Neuronal stem cell (in vitro differentiated cells): ENCODE results near the gene TICAM1.
"Not testable (repeated sequence)": the region's sequence is repeated elsewhere in the genome, so short reads cannot be mapped to it uniquely, and the experiment has no call there.

ENCODE experiments used
- DNase-seq: peaks from one replicate; pipeline ENCODE4 v3.0.0-alpha.2; 2013; ENCODE audit warnings: low spot score
- H2AFZ ChIP-seq: one replicate; pipeline ENCODE4 v1.6.1; 2013; ENCODE audit warnings: mild to moderate bottlenecking, low read length, inconsistent platforms
- H2AK5ac ChIP-seq: 2 replicates; pipeline ENCODE4 v1.6.1; 2013; ENCODE audit warnings: low read depth, mild to moderate bottlenecking, inconsistent platforms, low read length, moderate library complexity, mixed read lengths
- H2BK120ac ChIP-seq: 2 replicates; pipeline ENCODE4 v1.6.1; 2013; ENCODE audit warnings: low read depth, mild to moderate bottlenecking, inconsistent platforms, low read length, moderate library complexity, mixed read lengths
- H2BK12ac ChIP-seq: one replicate; pipeline ENCODE4 v1.6.1; 2013; ENCODE audit warnings: low read length, inconsistent platforms
- H2BK15ac ChIP-seq: 2 replicates; pipeline ENCODE4 v1.6.1; 2013; ENCODE audit warnings: mild to moderate bottlenecking, low read length, inconsistent platforms, mixed read lengths
- H2BK5ac ChIP-seq: one replicate; pipeline ENCODE4 v1.6.1; 2013; ENCODE audit warnings: inconsistent platforms, mild to moderate bottlenecking, low read length, moderate library complexity
- H3K14ac ChIP-seq: one replicate; pipeline ENCODE4 v1.6.1; 2013; ENCODE audit warnings: low read length, inconsistent platforms
- H3K18ac ChIP-seq: 2 replicates; pipeline ENCODE4 v1.6.1; 2013; ENCODE audit warnings: low read length, inconsistent platforms
- H3K23ac ChIP-seq: 2 replicates; pipeline ENCODE4 v1.6.1; 2013; ENCODE audit warnings: low read depth, mild to moderate bottlenecking, mixed read lengths, low read length, inconsistent platforms; ENCODE audit not compliant: poor library complexity
- H3K27ac ChIP-seq: replicated peaks from 3 replicates; pipeline ENCODE4 v1.5.1; 2013; ENCODE audit warnings: low read length, inconsistent platforms
- H3K27me3 ChIP-seq, 3 experiments: 2 replicates each; pipeline ENCODE4 v1.6.1; 2013; ENCODE audit warnings: low read length in 3 of 3, mild to moderate bottlenecking in 2 of 3, inconsistent platforms in 1 of 3, low read depth in 1 of 3, mixed read lengths in 1 of 3, moderate library complexity in 1 of 3; ENCODE audit not compliant: control insufficient read depth in 3 of 3, insufficient read depth in 3 of 3
- H3K36me3 ChIP-seq, 2 donors: replicated peaks in 1 of 2; 2 replicates each; pipeline ENCODE4 v1.6.1; 2013; ENCODE audit warnings: low read length in 2 of 2; ENCODE audit not compliant: control insufficient read depth in 2 of 2, insufficient read depth in 2 of 2
- H3K4ac ChIP-seq: 2 replicates; pipeline ENCODE4 v1.6.1; 2013; ENCODE audit warnings: inconsistent platforms, mild to moderate bottlenecking, low read length, moderate library complexity
- H3K4me1 ChIP-seq, 2 donors: 1 replicate in 1 of 2; 2 replicates in 1 of 2; pipeline ENCODE4 v1.6.1; 2013; ENCODE audit warnings: low read length in 2 of 2, low read depth in 1 of 2; ENCODE audit not compliant: control insufficient read depth in 2 of 2, insufficient read depth in 1 of 2
- H3K4me2 ChIP-seq: one replicate; pipeline ENCODE4 v1.6.1; 2013; ENCODE audit warnings: mild to moderate bottlenecking, low read length, inconsistent platforms; ENCODE audit not compliant: insufficient read depth, poor library complexity, severe bottlenecking
- H3K4me3 ChIP-seq, 2 donors: 2 replicates each; pipeline ENCODE4 v1.5.1; 2013; ENCODE audit warnings: low read length in 2 of 2, mild to moderate bottlenecking in 2 of 2, inconsistent platforms in 1 of 2, moderate library complexity in 1 of 2
- H3K79me1 ChIP-seq: one replicate; pipeline ENCODE4 v1.6.1; 2013; ENCODE audit warnings: low read depth, mild to moderate bottlenecking, inconsistent platforms, low read length, moderate library complexity
- H3K9ac ChIP-seq: one replicate; pipeline ENCODE4 v1.6.1; 2013; ENCODE audit warnings: mild to moderate bottlenecking, low read depth, low read length, inconsistent platforms; ENCODE audit not compliant: poor library complexity
- H3K9me3 ChIP-seq, 2 donors: replicated peaks in 1 of 2; 2 replicates each; pipeline versions ENCODE3 to v1.6.1; 2013; ENCODE audit warnings: low read length in 2 of 2, mild to moderate bottlenecking in 2 of 2, inconsistent platforms in 1 of 2, low read depth in 1 of 2, mixed read lengths in 1 of 2, moderate library complexity in 1 of 2; ENCODE audit not compliant: control insufficient read depth in 2 of 2, insufficient read depth in 1 of 2
- H4K8ac ChIP-seq: one replicate; pipeline ENCODE4 v1.6.1; 2013; ENCODE audit warnings: low read depth, mild to moderate bottlenecking, inconsistent platforms, low read length, moderate library complexity
- H4K91ac ChIP-seq: one replicate; pipeline ENCODE4 v1.6.1; 2013; ENCODE audit warnings: low read length, low read depth, mild to moderate bottlenecking, inconsistent platforms; ENCODE audit not compliant: poor library complexity
- WGBS, 2 donors: extraction: QIAGEN DNeasy Blood & Tissue Kit; methylation state at CpG; one replicate each; pipeline ENCODE4 v1.1.7; 2013; ENCODE audit warnings: missing lambda C conversion rate in 2 of 2, mixed read lengths in 1 of 2; ENCODE audit not compliant: insufficient read length in 2 of 2, insufficient replicate concordance in 1 of 2; ENCODE audit errors: extremely low coverage in 2 of 2; 5-methylcytosine and 5-hydroxymethylcytosine counted together

TICAM1 gene

GRCh38 chr19:4843647-4843965 is 12.1 kb upstream of the TICAM1 start:
- H3K9ac ChIP-seq, result no peak overlapping the region
- H3K4me3 ChIP-seq, result no peak overlapping the region
- no peaks in the 10 kb centered on the region for H3K27me3 ChIP-seq
- no peak overlapping the region for H2AFZ ChIP-seq
- no peak overlapping the region for H3K23ac ChIP-seq
- H4K91ac ChIP-seq, result no peak overlapping the region
- H3K4ac ChIP-seq, result no peak overlapping the region
- H3K4me1 ChIP-seq, result no peaks in the 10 kb centered on the region
- peaks cover 35 to 75% of the 10 kb centered on the region in 2 donors for H3K36me3 ChIP-seq
- H3K4me2 ChIP-seq, result no peak overlapping the region
- no peak overlapping the region for H2BK12ac ChIP-seq
- no peak overlapping the region for H3K18ac ChIP-seq
- no peaks in the 10 kb centered on the region for H3K9me3 ChIP-seq
- peaks cover 2% of the 10 kb centered on the region for H3K79me1 ChIP-seq
- no peak for DNase-seq
- H2BK5ac ChIP-seq, result no peak overlapping the region
- no peak overlapping the region for H2BK15ac ChIP-seq
- H3K14ac ChIP-seq, result no peak overlapping the region
- H3K27ac ChIP-seq, result no peak overlapping the region
- no peak overlapping the region for H4K8ac ChIP-seq
- no CpG with 5 or more reads among the region's 6 CpGs for WGBS, 2 donors
- H2BK120ac ChIP-seq, result no peak overlapping the region
- no peak overlapping the region for H2AK5ac ChIP-seq

- Histone ChIP-seq H2AFZ (no peak overlapping the region), H3K27ac (no peak overlapping the region), H3K79me1 (no peaks in the 10 kb centered on the region), H3K36me3 (peaks cover 17 to 56% of the 10 kb centered on the region in 2 donors), H3K23ac (peak overlapping the region; percentile 44), H3K4me2 (no peak overlapping the region), H3K27me3 (no peaks in the 10 kb centered on the region), H3K4me1 (no peaks in the 10 kb centered on the region), H3K14ac (no peak overlapping the region), H4K8ac (no peak overlapping the region), H3K9me3 (no peaks in the 10 kb centered on the region), H2BK120ac (no peak overlapping the region), H3K4ac (no peak overlapping the region), H3K4me3 (no peak overlapping the region), H3K9ac (no peak overlapping the region), H2BK12ac (no peak overlapping the region), H4K91ac (no peak overlapping the region), H2BK5ac (no peak overlapping the region), H2AK5ac (no peak overlapping the region), H3K18ac (no peak overlapping the region), H2BK15ac (no peak overlapping the region)
- WGBS, 2 donors, result no CpG with 5 or more reads among the region's 17 CpGs
- DNase-seq, result no peak
Observed at GRCh38 chr19:4839192-4839591, 7.7 kb upstream of the TICAM1 start.

DNA sequence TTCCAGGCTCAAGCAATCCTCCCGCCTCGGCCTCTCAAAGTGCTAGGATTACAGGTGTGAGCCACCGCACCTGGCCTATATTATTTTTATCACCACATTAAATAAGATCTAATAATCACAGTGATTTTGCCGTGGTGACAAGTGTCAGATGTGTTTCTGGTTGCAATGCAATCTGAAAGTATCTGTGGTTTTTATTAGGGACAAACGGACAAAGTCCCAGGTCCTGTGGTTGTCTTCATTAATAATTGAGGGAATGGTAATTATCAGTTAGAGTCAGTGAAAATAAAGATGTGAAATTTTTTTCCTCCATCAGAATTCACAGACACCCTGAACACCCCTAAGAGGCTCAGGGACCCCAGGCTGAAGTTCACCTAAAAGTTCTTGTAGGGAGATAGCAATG is 1.3 kb upstream of the TICAM1 start:
- H2AK5ac ChIP-seq, result no peak overlapping the region
- peaks cover 0 to 13% (median 7%) of the 10 kb centered on the region in 3 experiments for H3K27me3 ChIP-seq
- no peak overlapping the region for H3K27ac ChIP-seq
- H2BK120ac ChIP-seq, result no peak overlapping the region
- H3K79me1 ChIP-seq, result peaks cover 1% of the 10 kb centered on the region
- no peak overlapping the region for H3K23ac ChIP-seq
- no peak overlapping the region for H2BK5ac ChIP-seq
- peaks cover 0 to 4% of the 10 kb centered on the region in 2 donors for H3K9me3 ChIP-seq
- no CpG with 5 or more reads among the region's 5 CpGs for WGBS, 2 donors
- H3K4me3 ChIP-seq, result no peak overlapping the region
- no peak overlapping the region for H2BK12ac ChIP-seq
- no peak overlapping the region for H4K91ac ChIP-seq
- no peak overlapping the region for H3K14ac ChIP-seq
- H3K9ac ChIP-seq, result no peak overlapping the region
- DNase-seq, result no peak
- H3K4ac ChIP-seq, result no peak overlapping the region
- peaks cover 0 to 7% of the 10 kb centered on the region in 2 donors for H3K36me3 ChIP-seq
- H3K4me1 ChIP-seq, result peaks cover 0 to 1% of the 10 kb centered on the region in 2 donors
- H2BK15ac ChIP-seq, result no peak overlapping the region
- H3K18ac ChIP-seq, result no peak overlapping the region
- H2AFZ ChIP-seq, result no peak overlapping the region
- no peak overlapping the region for H3K4me2 ChIP-seq
- H4K8ac ChIP-seq, result no peak overlapping the region

- WGBS, 2 donors, result no CpG with 5 or more reads among the region's 9 CpGs
- Histone ChIP-seq H3K4me3 (peak overlapping the region; percentile 45 to 72), H2AK5ac (peak overlapping the region; percentile 84), H2AFZ (peak overlapping the region; percentile 98), H4K8ac (peak overlapping the region; percentile 92), H3K4me2 (peak overlapping the region; percentile 89), H3K27me3 (peaks cover 0 to 13% (median 7%) of the 10 kb centered on the region in 3 experiments), H2BK120ac (peak overlapping the region; percentile 54)
- not testable (repeated sequence) for H3K9me3 ChIP-seq, H2BK12ac ChIP-seq, H3K4ac ChIP-seq, H4K91ac ChIP-seq, H3K27ac ChIP-seq, H3K36me3 ChIP-seq, H3K14ac ChIP-seq, H3K23ac ChIP-seq, DNase-seq, H3K4me1 ChIP-seq, H3K9ac ChIP-seq, H2BK5ac ChIP-seq, H3K79me1 ChIP-seq, H2BK15ac ChIP-seq, H3K18ac ChIP-seq
Observed at GRCh38 chr19:4831979-4832340, 448 bp upstream of the TICAM1 start.
